Right renal pelvis (tissue), 4 donors: ENCODE measurements around the gene CROCC. TPM values are rescaled to one million over a fixed set of nuclear protein-coding genes. Genes with fewer than 3 reads are reported as not detected.

Experiments used
- DNase-seq, 4 donors: peaks; one replicate each; pipeline ENCODE4 v3.0.0-alpha.2; 2013; ENCODE audit warnings: low read depth in 4 of 4, low spot score in 3 of 4, missing footprints in 1 of 4
- polyA plus RNA-seq, 4 donors: library from polyadenylated mRNA; unstranded; fragments of 120-200 nt; gene quantifications; one replicate each; pipeline ENCODE4 v1.2.1, GENCODE V29; 2013; ENCODE audit not compliant: insufficient read length in 4 of 4

CROCC gene
- polyA plus RNA-seq, 4 donors: 24.7 to 39.1 (median 29.7) TPM

- DNase-seq: no peak
These were observed 83.0 kb downstream of the CROCC start for GRCh38 chr1:17004466-17005364.

- no peak for DNase-seq
These were observed 83.6 kb downstream of the CROCC start for GRCh38 chr1:17005365-17005740.

- DNase-seq: no peak
These were observed 85.4 kb downstream of the CROCC start for GRCh38 chr1:17007121-17007520.

GRCh38 chr1:17008208-17008855, 86.6 kb downstream of the CROCC start:
- DNase-seq: no peak

- DNase-seq: no peak
These were observed 88.0 kb downstream of the CROCC start for GRCh38 chr1:17009706-17010105.

- DNase-seq: no peak
These were observed 89.3 kb downstream of the CROCC start for GRCh38 chr1:17011092-17011438.

GRCh38 chr1:17011439-17012307, 89.9 kb downstream of the CROCC start, which contains the start of gene ATP13A2:
Gene ATP13A2 (minus strand): TSS chr1:17011928. CDS start chr1:17011738, 190 bp downstream.
- peak; percentile 40 to 52 (median 48) for DNase-seq

- DNase-seq: no peak
These were observed 91.2 kb downstream of the CROCC start for GRCh38 chr1:17012775-17013490.

- no peak for DNase-seq
These were observed 92.0 kb downstream of the CROCC start for GRCh38 chr1:17013491-17014320.

GRCh38 chr1:17014671-17015567, 93.2 kb downstream of the CROCC start:
- DNase-seq: no peak

- no peak for DNase-seq
These were observed 94.6 kb downstream of the CROCC start for GRCh38 chr1:17016317-17016661.

- no peak for DNase-seq
These were observed 95.7 kb downstream of the CROCC start for GRCh38 chr1:17017435-17017834.

- DNase-seq: no peak
These were observed 97.1 kb downstream of the CROCC start for GRCh38 chr1:17018849-17019248.

- DNase-seq: no peak
These were observed 98.8 kb downstream of the CROCC start for GRCh38 chr1:17020502-17020901.

GRCh38 chr1:17021896-17022295, 100.2 kb downstream of the CROCC start:
- no peak for DNase-seq
